H9 (cell line): ENCODE measurements around the gene SLC12A2. TPM values are rescaled to one million over a fixed set of nuclear protein-coding genes. Genes with fewer than 3 reads are reported as not detected.

Experiments
- DNase-seq: peaks from one replicate; pipeline ENCODE4 v3.0.0-alpha.2; 2017
- H2AFZ ChIP-seq: one replicate; pipeline ENCODE4 v1.6.1; 2013; ENCODE audit warnings: mild to moderate bottlenecking, low read length, control low read depth, moderate library complexity
- H2AK5ac ChIP-seq: 2 replicates; pipeline ENCODE4 v1.6.1; 2013; ENCODE audit warnings: low read length, control low read depth, mixed read lengths; ENCODE audit not compliant: insufficient read length
- H2BK120ac ChIP-seq: one replicate; pipeline ENCODE4 v1.6.1; 2013; ENCODE audit warnings: low read depth, mild to moderate bottlenecking, low read length, control low read depth, inconsistent platforms; ENCODE audit not compliant: poor library complexity, severe bottlenecking
- H2BK12ac ChIP-seq: 2 replicates; pipeline ENCODE4 v1.6.1; 2013; ENCODE audit warnings: low read length, control low read depth, mixed read lengths, low read depth; ENCODE audit not compliant: insufficient read length
- H2BK15ac ChIP-seq: 2 replicates; pipeline ENCODE4 v1.6.1; 2013; ENCODE audit warnings: low read depth, low read length, control low read depth
- H2BK20ac ChIP-seq: one replicate; pipeline ENCODE4 v1.6.1; 2013; ENCODE audit warnings: low read depth, mild to moderate bottlenecking, low read length, control low read depth, inconsistent platforms; ENCODE audit not compliant: poor library complexity, severe bottlenecking
- H2BK5ac ChIP-seq: 2 replicates; pipeline ENCODE4 v1.6.1; 2013; ENCODE audit warnings: low read length, control low read depth, mixed read lengths; ENCODE audit not compliant: insufficient read length
- H3K14ac ChIP-seq: 2 replicates; pipeline ENCODE4 v1.6.1; 2013; ENCODE audit warnings: low read length, control low read depth; ENCODE audit not compliant: insufficient read depth
- H3K18ac ChIP-seq: 2 replicates; pipeline ENCODE4 v1.6.1; 2013; ENCODE audit warnings: low read depth, mild to moderate bottlenecking, mixed read lengths, low read length, control low read depth; ENCODE audit not compliant: insufficient read length
- H3K23ac ChIP-seq: 2 replicates; pipeline ENCODE4 v1.6.1; 2013; ENCODE audit warnings: low read length, control low read depth, mixed read lengths, low read depth; ENCODE audit not compliant: insufficient read length
- H3K23me2 ChIP-seq: 2 replicates; pipeline ENCODE4 v1.6.1; 2013; ENCODE audit warnings: low read depth, mild to moderate bottlenecking, mixed read lengths, low read length, control low read depth; ENCODE audit not compliant: insufficient read length, poor library complexity, severe bottlenecking
- H3K27ac ChIP-seq: 2 replicates; pipeline ENCODE4 v1.5.1; 2013; ENCODE audit warnings: low read length, control low read depth, mixed read lengths, low read depth; ENCODE audit not compliant: insufficient read length
- H3K27me3 ChIP-seq: 2 replicates; pipeline ENCODE4 v1.6.1; 2013; ENCODE audit warnings: low read length, control low read depth, inconsistent platforms; ENCODE audit not compliant: insufficient read depth
- H3K4ac ChIP-seq: 2 replicates; pipeline ENCODE4 v1.6.1; 2013; ENCODE audit warnings: low read depth, mild to moderate bottlenecking, control low read depth, inconsistent platforms, low read length, moderate library complexity
- H3K4me1 ChIP-seq: 2 replicates; pipeline ENCODE4 v1.6.1; 2013; ENCODE audit warnings: low read length, control low read depth, inconsistent platforms; ENCODE audit not compliant: insufficient read depth
- H3K4me2 ChIP-seq: 2 replicates; pipeline ENCODE4 v1.6.1; 2013; ENCODE audit warnings: low read length, control low read depth, mixed read lengths; ENCODE audit not compliant: insufficient read length, insufficient read depth
- H3K56ac ChIP-seq: 2 replicates; pipeline ENCODE4 v1.6.1; 2013; ENCODE audit warnings: low read depth, mild to moderate bottlenecking, mixed read lengths, low read length, control low read depth; ENCODE audit not compliant: insufficient read length
- H3K79me1 ChIP-seq: 2 replicates; pipeline ENCODE4 v1.6.1; 2013; ENCODE audit warnings: low read depth, mild to moderate bottlenecking, moderate library complexity, low read length, control low read depth, inconsistent platforms; ENCODE audit not compliant: insufficient read depth, poor library complexity, severe bottlenecking
- H3K79me2 ChIP-seq: 2 replicates; pipeline ENCODE4 v1.6.1; 2013; ENCODE audit warnings: low read length, control low read depth, inconsistent platforms; ENCODE audit not compliant: insufficient read depth
- H3K9ac ChIP-seq: 2 replicates; pipeline ENCODE4 v1.6.1; 2013; ENCODE audit warnings: low read length, control low read depth, mixed read lengths; ENCODE audit not compliant: insufficient read length; ENCODE audit errors: extremely low read depth
- H3K9me3 ChIP-seq: one replicate; pipeline ENCODE4 v1.6.1; 2013; ENCODE audit warnings: low read depth, low read length, inconsistent platforms; ENCODE audit not compliant: control insufficient read depth
- H3T11ph ChIP-seq: one replicate; pipeline ENCODE4 v1.6.1; 2013; ENCODE audit warnings: mild to moderate bottlenecking, low read length, control low read depth, inconsistent platforms
- H4K20me1 ChIP-seq: one replicate; pipeline ENCODE4 v1.6.1; 2013; ENCODE audit not compliant: control insufficient read depth, insufficient read length, insufficient read depth
- H4K5ac ChIP-seq: 2 replicates; pipeline ENCODE4 v1.6.1; 2013; ENCODE audit warnings: low read depth, mild to moderate bottlenecking, mixed read lengths, low read length, control low read depth; ENCODE audit not compliant: insufficient read length
- H4K8ac ChIP-seq: replicated peaks from 2 replicates; pipeline ENCODE4 v1.6.1; 2013; ENCODE audit warnings: low read length, control low read depth, mixed read lengths, low read depth; ENCODE audit not compliant: insufficient read length
- H4K91ac ChIP-seq: 2 replicates; pipeline ENCODE4 v1.6.1; 2013; ENCODE audit warnings: low read depth, mild to moderate bottlenecking, moderate library complexity, mixed read lengths, low read length, control low read depth; ENCODE audit not compliant: insufficient read length
- H3K27ac Mint-ChIP-seq, 3 experiments: 2 replicates in 2 of 3; 3 replicates in 1 of 3; pipeline ENCODE4 v1.8.0; 2020 to 2021; ENCODE audit warnings: mixed read lengths in 3 of 3, mild to moderate bottlenecking in 1 of 3, moderate library complexity in 1 of 3
- H3K27me3 Mint-ChIP-seq: 2 replicates; pipeline ENCODE4 v1.8.0; 2021; ENCODE audit warnings: low read depth, mild to moderate bottlenecking, moderate library complexity, mixed read lengths
- H3K36me3 Mint-ChIP-seq, 3 experiments: 2 replicates in 2 of 3; 3 replicates in 1 of 3; pipeline ENCODE4 v1.8.0; 2020 to 2021; ENCODE audit warnings: low read depth in 3 of 3, mixed read lengths in 3 of 3; ENCODE audit not compliant: insufficient read depth in 1 of 3
- H3K4me1 Mint-ChIP-seq, 2 experiments: 2 replicates each; pipeline ENCODE4 v1.8.0; 2020; ENCODE audit warnings: mixed read lengths in 2 of 2
- H3K4me3 Mint-ChIP-seq, 2 experiments: 2 replicates in 1 of 2; 3 replicates in 1 of 2; pipeline ENCODE4 v1.8.0; 2020 to 2021; ENCODE audit warnings: mild to moderate bottlenecking in 2 of 2, mixed read lengths in 2 of 2, moderate library complexity in 1 of 2
- H3K9me3 Mint-ChIP-seq, 2 experiments: 2 replicates in 1 of 2; 3 replicates in 1 of 2; pipeline ENCODE4 v1.8.0; 2020; ENCODE audit warnings: mild to moderate bottlenecking in 2 of 2, mixed read lengths in 2 of 2, moderate library complexity in 1 of 2
- CTCF ChIP-seq: fragments of 200-600 bp; sonication (generic); conservative IDR thresholded peaks from 3 replicates; pipeline ENCODE4 v1.8.0; 2021; ENCODE audit warnings: antibody characterized with exemption, mild to moderate bottlenecking
- WGBS: extraction: QIAGEN DNeasy Blood & Tissue Kit; methylation state at CpG from one replicate; pipeline ENCODE4 v1.1.7; 2013; ENCODE audit warnings: missing lambda C conversion rate, low lambda C conversion rate, mixed read lengths; ENCODE audit not compliant: insufficient read length; ENCODE audit errors: extremely low coverage; 5-methylcytosine and 5-hydroxymethylcytosine counted together
- total RNA-seq: library from RNA; stranded (reverse); gene quantifications from 2 replicates; pipeline ENCODE4 v1.2.1, GENCODE V29; 2021

The SLC12A2 gene
- total RNA-seq, 1 experiment from 2014 or later: 17.9 TPM

DNA sequence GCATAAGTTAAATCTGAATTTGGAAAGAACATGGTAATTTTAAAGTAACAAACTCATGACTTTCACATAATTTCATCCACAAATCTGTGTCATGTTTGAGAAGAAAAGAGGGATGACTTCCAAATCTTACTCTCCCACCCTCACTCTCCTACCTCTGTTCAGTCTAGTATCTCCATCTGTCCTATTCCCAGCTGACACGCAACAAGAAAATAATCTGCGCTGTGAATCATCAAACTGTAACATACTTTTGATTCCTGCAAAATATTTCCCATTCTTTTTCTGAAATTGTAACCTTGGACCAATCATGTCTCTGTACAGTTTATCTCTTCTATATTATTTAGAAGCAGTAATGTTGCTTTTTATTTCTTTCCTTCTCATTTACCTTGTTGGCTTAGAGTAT lies 91.4 kb downstream of the SLC12A2 start:
- H3K36me3 Mint-ChIP-seq: peaks cover 2 to 13% (median 10%) of the 10 kb centered on the region in 3 experiments; a peak in 4 of 7 replicates
- no peaks in the 10 kb centered on the region for H4K20me1 ChIP-seq
- no peak for DNase-seq
- H3K27me3 ChIP-seq: no peaks in the 10 kb centered on the region
- no peaks in the 10 kb centered on the region for H3K79me1 ChIP-seq
- H2BK12ac ChIP-seq: no peak overlapping the region
- no peaks in the 10 kb centered on the region for H3K27me3 Mint-ChIP-seq
- no peak overlapping the region for H3K4me3 Mint-ChIP-seq
- no peak overlapping the region for H3K4me2 ChIP-seq
- H3K27ac Mint-ChIP-seq: no peak overlapping the region; a peak in 1 of 7 replicates
- H3K9ac ChIP-seq: no peak overlapping the region
- no peak overlapping the region for H4K5ac ChIP-seq
- H3K14ac ChIP-seq: no peak overlapping the region
- no peaks in the 10 kb centered on the region for H3K4me1 Mint-ChIP-seq
- H2BK20ac ChIP-seq: no peak overlapping the region
- no peak overlapping the region for H3K27ac ChIP-seq
- H3K23ac ChIP-seq: no peak overlapping the region
- no peak overlapping the region for H4K91ac ChIP-seq
- TF ChIP-seq CTCF: no peak
- no peaks in the 10 kb centered on the region for H3K9me3 Mint-ChIP-seq
- WGBS: no CpG with 5 or more reads among the region's 2 CpGs
- no peaks in the 10 kb centered on the region for H3K23me2 ChIP-seq
- H3T11ph ChIP-seq: no peak overlapping the region
- H3K56ac ChIP-seq: no peak overlapping the region
- no peak overlapping the region for H3K18ac ChIP-seq
- no peaks in the 10 kb centered on the region for H3K9me3 ChIP-seq
- no peak overlapping the region for H2BK120ac ChIP-seq
- H2AK5ac ChIP-seq: no peak overlapping the region
- no peak overlapping the region for H2BK15ac ChIP-seq
- H2AFZ ChIP-seq: no peak overlapping the region
- no peaks in the 10 kb centered on the region for H3K79me2 ChIP-seq
- no peak overlapping the region for H3K4ac ChIP-seq
- no peak overlapping the region for H2BK5ac ChIP-seq
- no peak overlapping the region for H4K8ac ChIP-seq
- no peaks in the 10 kb centered on the region for H3K4me1 ChIP-seq
